RCC 7860 (cell line): Measurements from ENCODE around the gene MCF2L2.
"Not testable (repeated sequence)": the region's sequence is repeated elsewhere in the genome, so short reads cannot be mapped to it uniquely, and the experiment has no call there.

Experiments
- DNase-seq: peaks from one replicate; pipeline ENCODE4 v3.0.0-alpha.2; 2015; ENCODE audit warnings: low spot score
- FAIRE-seq: peaks from 2 replicates; lab custom pipeline; 2012; peaks lifted over from hg19 to GRCh38; lab: Jason Lieb, UNC

MCF2L2 gene, protein sequence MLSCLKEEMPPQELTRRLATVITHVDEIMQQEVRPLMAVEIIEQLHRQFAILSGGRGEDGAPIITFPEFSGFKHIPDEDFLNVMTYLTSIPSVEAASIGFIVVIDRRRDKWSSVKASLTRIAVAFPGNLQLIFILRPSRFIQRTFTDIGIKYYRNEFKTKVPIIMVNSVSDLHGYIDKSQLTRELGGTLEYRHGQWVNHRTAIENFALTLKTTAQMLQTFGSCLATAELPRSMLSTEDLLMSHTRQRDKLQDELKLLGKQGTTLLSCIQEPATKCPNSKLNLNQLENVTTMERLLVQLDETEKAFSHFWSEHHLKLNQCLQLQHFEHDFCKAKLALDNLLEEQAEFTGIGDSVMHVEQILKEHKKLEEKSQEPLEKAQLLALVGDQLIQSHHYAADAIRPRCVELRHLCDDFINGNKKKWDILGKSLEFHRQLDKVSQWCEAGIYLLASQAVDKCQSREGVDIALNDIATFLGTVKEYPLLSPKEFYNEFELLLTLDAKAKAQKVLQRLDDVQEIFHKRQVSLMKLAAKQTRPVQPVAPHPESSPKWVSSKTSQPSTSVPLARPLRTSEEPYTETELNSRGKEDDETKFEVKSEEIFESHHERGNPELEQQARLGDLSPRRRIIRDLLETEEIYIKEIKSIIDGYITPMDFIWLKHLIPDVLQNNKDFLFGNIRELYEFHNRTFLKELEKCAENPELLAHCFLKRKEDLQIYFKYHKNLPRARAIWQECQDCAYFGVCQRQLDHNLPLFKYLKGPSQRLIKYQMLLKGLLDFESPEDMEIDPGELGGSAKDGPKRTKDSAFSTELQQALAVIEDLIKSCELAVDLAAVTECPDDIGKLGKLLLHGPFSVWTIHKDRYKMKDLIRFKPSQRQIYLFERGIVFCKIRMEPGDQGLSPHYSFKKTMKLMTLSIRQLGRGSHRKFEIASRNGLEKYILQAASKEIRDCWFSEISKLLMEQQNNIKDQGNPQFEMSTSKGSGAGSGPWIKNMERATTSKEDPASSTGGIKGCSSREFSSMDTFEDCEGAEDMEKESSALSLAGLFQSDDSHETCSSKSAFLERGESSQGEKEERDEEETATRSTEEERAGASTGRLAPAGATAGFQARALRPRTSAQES

DNA sequence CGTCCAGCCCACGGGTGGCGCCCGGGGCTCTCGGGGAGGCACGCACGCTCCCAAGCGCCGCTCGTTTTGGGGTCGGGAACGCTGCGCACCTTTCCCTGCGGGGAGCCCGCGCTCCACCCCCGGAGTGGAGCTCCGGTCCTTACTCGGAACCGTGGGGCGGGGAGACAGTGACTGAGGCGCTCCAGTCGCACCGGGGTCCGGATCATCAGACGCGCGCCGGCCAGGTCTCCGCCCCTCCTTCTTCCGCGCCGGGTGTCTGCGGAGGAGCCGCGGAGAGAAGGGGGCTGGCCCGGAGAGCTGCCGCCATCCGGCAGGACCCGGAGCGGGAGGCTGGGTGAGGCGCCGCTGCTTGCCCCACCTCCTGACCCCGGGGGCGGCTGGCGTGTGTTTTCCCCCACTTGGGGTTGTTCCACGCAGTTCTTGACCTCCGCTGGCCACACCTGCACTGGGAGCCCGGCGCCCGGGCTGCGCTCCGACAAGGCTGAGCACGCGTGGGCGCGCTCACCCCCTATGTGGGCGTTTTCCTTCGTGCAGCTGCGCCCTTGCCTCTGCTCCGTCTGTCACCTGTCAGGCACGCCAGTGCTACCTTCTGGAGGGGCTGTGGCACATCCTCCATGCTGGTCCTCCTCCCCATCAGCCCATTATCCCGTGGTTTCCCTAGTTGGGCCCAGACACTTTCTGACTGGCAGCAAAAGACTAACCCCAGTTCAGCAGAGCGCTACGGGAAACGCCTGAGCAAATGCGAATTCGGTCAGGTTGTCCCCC is at the start of gene MCF2L2:
Gene MCF2L2 (minus strand): TSS at position 173 of the 765 bp plus-strand sequence. CDS start 642 bp downstream, outside the sequence.
- DNase-seq (no peak), FAIRE-seq (no peak)

DNA sequence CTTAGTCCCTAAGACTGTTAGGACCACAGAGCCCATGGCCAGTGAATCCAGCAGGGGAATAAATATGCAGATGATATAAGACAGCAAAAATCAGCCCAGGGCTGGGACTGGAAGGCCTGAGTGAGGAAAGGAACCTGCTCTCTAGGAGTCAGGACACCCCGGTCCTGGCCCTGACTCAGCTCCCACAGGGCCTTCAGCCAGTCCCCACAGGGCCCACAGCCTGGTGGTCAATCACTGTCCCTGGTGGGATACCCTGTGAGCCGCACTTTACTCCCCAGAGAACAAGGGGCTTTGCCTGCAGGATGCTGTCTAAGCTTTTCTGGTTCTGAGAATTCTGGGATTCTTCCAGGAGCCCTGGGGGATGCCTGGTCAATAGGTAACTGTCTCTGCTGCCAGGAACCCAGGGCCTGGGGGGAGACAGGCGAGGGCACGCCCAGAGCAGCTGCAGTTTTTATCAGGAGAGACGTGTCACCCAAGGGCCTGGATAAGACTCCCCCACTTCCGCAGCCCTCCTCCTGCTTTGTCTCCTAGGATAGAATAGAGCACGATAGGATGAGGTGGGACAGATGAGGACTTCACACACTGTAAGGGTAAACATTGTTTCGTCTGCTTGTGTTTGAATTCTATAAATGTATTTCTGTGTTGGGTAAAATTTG is 49.5 kb upstream of the MCF2L2 start:
- no peak for FAIRE-seq
- DNase-seq = no peak

DNA sequence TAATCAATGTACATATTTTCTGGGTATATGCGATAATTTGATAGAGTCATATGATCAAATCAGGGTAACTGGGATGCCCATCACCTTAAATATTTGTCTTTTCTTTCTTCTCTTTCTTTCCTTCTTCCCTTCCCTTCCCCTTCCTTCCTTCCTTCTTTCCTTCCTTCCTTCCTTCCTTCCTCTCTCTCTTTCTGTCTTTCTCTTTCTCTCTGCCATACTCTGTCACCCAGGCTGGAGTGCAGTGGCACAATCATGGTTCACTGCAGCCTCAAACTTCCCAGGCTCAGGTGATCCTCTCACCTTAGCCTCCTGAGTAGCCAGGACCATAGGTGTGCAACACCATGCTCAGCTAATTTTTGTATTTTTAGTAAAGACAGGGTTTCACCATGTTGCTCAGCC is 47.3 kb upstream of the MCF2L2 start:
- DNase-seq, FAIRE-seq: not testable (repeated sequence)

DNA sequence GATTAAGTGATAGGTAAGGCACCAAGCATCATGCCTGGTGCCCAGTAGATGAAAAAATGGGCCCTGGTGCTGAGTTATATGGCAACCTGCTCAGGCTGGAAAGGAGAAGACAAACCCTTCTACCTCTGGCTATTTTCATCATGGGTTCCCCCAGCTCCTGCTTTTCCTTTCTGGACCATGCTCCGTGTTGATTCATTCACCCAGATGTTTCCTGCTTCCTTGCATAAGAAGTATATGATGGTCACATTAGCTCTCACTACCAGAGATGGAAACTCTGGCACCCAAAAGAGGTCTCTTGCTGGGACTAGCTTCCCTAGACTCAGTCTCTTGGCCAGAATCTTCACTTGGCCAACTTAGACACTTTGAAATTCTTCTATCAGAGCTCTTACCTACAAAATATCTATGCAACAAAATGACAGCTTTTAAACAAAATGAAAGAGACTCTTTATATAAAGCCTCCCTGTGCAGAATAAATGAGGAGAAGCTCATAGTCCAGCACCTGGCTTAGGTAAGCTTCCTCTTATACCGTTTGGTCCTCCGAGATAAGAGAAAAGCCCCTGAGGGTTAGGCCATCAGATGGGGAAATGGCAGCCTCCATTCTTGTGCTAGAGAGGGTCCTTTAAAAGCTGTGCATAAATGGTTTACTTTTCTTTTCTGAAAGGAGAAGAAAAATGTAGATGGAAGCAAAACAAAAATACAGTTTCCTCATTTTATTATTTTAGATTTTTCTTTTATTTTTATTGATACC is 46.8 kb upstream of the MCF2L2 start:
- no peak for DNase-seq

DNA sequence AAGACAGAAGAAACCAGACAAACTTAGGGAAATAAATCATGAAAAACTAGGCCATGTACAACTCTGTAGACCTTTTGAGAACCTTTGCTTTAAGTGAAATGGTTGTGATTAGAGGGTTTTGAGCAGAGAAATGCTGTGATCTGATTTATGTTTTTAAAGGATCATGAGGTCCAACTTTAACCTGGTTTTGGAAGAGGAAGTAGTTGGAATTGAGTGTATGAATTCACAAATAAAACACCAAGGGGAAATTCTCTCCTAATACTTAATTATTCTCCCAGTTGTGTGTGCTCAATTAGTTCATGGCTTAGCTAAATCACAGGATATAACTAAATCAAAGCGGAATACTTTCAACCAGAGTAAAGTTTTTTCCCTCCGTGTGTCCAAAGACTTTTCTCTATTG is 45.5 kb upstream of the MCF2L2 start:
- FAIRE-seq = no peak
- DNase-seq = no peak

More for the DNA sequence above, 46.8 kb upstream of the MCF2L2 start:
- no peak for FAIRE-seq

DNA sequence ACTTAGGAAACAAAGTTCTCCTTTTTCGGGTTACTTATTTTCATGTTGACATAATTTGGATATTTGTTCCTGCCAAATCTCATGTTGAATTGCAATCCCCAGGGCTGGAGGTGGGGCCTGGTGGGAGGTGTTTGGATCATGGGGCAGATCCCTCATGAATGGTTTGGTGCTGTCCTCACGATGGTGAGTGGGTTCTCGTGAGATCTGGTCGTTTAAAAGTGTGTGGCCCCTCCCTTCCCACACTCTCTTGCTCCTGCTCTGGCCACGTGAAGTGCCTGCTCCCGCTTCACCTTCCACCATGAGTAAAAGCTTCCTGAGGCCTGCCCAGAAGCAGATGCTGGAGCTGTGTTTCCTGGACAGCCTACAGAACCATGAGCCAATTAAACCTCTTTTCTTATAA is 43.7 kb upstream of the MCF2L2 start:
- FAIRE-seq (no peak), DNase-seq (no peak)

DNA sequence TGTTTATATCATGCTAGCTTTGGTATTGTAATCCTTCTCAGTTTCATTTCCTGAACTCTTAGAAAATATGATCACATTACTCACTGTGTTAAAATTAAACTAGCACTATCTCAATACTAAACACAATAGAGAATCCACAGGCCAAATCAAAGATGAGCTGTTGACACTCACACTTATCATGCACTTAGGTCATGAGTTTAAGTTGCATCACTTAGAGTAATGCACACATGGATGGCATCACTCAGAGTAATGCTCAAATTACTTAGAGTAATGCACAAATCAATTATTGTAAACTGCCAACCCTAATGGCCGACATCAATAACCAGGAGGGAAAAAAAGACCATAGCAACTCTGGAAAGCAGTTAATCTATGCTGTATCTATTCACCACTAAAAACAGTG is 40.0 kb upstream of the MCF2L2 start:
- DNase-seq (no peak), FAIRE-seq (no peak)

DNA sequence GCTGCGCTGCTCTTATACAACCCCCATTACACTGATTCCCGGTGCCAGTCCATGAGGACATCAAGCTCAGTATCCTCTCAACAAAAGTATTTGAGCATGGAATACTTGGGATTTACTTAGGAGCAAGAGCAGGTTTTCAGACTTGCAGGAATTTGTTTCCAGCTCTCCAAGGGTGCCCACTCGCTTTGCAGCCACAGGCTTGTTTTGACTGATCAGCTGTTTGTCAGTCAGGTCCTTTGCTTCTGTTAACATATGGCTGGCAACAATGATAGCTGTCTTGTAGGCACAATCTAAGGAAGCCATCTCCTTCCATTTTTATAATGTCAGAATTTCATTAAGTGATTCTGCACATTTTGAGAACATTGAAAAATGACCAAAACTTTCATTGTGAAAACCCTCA is 38.2 kb upstream of the MCF2L2 start:
- FAIRE-seq (no peak), DNase-seq (no peak)

DNA sequence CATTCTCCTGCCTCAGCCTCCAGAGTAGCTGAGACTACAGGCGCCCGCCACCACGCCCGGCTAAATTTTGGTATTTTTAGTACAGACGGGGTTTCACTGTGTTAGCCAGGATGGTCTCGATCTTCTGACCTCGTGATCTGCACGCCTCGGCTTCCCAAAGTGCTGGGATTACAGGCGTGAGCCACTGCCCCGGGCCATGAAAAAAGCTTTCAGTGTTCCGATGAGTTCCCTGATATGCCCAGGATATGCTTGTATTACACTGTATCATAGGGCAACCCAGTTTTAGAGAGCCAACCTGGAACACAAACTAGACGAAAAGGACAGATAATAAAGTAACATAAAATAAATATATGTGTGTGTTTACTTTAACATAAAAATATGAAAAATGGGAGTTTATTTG is 37.3 kb upstream of the MCF2L2 start:
- not testable (repeated sequence) for FAIRE-seq, DNase-seq

DNA sequence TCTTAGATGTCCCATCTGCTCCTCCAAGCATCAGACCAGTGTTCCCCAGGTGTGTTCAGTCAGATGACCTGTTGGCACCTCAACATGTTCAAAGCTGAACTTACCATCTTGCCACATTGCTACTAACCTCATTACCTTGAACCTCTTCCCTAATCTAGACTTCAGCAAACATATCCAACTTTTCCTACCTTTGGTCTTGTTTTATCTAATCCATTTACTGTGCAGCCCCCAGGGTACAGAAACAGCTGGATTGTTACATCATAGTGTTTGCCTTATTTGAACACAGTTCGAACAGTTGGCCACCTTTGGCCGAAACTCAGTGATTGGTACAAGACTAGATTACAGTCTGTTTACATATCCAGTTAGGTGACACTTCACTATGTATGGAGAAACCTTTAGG is 36.1 kb upstream of the MCF2L2 start:
- no peak for DNase-seq
- no peak for FAIRE-seq

DNA sequence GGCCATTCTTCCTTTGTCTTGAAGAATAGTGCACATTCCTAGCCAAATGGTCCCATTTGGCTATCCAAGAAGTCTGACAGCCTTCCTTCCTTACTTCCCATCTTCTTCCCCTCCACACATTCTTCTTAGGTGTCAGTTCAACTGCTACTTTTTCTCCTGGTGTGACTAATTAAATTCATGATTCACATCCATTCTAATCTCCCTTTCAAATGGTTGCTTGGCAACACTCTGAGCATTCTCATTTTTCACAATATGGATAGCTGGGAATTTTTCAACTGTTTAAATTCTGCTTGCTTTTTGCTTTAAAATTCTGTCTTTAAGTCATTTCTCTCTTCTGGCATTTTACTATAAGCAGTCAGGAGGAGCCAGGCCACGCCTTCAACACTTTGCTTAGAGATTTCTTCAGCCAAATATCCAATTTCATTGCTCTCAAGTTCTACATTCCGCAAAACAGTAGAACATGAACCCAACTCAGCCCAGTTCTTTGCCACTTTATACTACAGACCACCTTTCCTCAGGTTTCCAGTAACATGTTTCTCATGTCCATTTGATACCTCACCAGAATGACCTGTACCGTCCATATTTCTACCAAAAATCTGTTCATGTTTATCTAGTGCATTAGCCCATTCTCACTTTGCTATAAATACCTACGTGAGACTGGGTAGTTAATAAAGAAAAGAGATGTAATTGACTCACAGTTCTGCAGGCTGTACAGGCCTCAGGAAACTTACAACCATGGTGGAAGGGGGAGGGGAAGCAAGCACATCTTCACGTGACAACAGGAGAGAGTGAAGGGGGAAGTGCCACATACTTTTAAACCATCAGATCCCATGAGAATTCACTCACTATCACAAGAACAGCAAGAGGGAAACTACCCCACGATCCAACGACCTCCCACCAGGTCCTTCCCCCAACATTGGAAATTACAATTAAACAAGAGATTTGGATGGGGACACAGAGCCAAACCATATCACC is 31.9 kb upstream of the MCF2L2 start:
- FAIRE-seq = no peak

DNA sequence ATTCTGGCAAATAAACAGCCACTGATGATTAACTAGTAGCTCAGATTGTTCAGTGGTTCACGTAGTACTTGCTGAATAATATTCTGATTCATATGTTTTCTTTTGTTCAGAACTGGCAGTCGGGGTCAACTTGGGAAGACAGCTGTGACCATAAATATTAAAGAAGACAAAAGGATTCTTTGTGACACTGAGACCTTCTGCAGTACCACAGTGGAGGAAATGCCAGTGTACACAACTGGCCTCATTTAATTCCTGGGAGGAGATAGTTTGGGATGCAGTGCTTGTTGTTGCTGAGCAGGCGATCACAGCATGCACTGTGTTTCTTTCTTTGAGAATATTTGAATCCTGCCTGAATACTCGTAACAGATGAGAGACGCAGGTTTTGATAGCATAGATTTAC is 26.7 kb upstream of the MCF2L2 start:
- no peak for FAIRE-seq
- peak; percentile 8 for DNase-seq

More for the DNA sequence above, 31.9 kb upstream of the MCF2L2 start:
- DNase-seq = no peak

DNA sequence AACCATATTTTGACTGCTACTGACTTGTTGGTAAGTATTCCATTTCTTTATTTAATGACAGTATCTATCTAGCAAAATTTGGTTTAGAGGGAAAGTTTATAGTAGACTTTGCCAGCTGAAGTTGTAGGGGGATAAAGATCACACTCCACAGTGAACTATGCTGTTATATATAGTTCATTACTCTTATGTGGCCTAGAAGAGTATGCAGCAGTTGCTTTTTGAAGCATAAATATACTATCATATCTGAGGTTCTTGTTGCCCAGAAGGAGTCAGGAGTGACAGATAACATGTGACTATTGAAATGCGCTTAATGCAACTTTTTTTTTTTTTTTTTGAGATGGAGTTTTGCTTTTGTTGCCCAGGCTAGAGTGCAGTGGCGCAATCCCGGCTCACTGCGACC is 25.6 kb upstream of the MCF2L2 start:
- FAIRE-seq (no peak), DNase-seq (no peak)

DNA sequence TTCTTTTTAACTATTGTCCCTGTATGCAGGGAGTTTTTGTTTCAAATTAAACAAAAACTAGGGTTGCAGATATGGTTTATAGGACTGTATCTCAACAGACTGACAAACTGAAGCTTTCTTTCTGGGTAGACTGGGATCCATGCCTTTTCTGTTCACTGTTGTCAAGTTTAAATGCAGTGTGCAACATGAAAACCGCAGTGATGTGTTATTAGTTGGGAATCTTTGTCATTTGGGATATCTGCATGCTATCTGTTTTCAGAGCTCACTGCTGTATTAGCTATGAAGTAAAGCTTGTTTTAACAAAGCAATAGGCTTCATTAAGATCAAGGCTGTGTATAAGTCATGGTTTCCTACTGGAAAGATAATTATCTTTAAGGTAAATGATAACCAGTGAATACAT is 21.4 kb upstream of the MCF2L2 start:
- no peak for FAIRE-seq
- DNase-seq = no peak

DNA sequence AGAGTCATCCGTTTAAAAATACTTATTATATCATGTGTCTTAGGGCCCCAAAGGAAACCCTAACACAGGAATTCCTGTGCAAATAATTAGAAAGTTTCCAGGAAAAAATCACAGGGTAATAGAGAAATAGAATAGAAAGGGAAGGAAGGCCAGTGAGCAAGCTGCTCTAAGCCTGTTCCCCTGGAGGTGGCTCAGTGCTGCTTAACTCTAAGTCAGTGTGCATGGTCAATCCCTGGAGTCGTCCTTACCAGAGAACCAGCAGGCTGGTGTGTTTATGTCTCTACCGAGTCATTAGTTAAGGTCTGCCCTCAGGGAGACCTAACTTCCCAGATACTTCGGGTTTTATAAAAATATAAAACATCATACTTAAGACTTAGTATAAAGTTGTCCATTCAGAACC is 21.0 kb upstream of the MCF2L2 start:
- FAIRE-seq (no peak), DNase-seq (no peak)

DNA sequence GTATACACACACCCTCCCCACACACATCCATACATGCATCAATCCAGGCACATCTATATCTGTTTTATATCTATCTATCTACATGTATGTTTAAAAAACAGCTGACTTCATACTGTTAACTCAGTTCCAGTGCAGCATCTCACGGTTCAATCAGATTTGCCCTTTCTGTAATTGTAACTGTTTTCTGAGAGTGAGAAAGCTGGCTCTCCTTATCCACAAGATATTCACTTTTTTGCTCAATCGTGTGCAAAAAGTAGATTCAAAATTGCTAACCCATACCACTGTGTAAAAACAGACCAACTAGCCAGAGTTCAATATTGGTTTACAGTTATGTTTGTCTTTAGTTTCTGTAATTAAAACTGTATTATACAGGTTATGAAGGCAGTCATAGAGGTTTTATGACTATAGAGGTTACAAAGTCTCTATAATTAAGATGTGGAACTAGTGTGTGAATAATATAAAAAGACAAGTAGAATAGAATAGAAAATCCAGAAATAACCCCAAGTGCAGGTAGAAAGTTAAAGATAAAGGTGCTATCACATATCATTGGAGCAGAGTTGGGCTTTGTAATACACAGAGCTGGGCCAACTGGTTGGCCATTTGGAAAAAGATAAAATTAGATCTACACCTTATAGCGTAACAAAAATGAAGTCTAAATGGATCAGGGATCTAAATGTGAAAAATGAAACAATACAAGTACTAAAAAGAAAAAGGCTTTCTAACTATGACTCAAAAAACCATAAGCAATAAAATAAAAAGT is 20.1 kb upstream of the MCF2L2 start:
- DNase-seq = no peak
- FAIRE-seq = no peak

DNA sequence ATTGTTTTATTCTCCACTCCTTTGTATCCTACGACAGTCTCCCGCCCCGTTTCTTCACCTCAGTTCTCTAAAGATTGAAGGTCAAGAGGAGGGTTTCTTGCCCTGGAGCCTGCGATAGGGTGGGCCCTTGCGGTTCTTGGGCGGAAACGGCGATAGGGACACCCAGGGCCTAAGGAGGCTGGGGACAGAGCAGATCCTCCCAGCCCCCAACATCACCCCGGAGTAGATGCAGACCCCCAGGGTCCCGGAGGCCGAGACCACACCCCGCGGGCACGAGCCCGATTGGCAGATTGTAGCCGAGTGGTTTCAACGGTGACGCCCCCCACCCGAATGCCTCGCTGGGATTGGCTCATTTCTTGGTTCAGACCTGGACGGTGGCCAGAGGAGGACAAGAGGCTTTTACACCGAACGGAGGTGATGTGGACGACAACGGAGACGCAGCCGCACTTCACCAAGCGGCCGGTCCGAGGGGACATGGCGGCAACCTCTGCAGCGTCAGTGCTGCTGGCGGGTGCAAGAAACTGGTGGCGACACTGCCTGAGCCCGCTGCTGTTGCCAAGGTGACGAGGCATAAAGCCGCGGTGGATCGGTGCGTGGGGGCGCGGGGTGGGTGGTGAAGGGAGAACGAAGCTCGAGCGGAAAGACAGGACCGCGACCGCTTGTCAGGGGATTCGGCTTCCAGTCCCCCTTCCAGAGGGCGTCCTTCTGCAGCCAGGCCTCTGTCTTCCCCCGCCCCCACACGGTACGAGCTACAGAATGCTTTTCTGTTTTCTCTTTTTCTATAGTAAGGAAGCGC is 19.0 kb upstream of the MCF2L2 start:
- DNase-seq = peak; percentile 80
- peak; percentile 61 for FAIRE-seq
